K562 (cell line): ENCODE measurements around the gene ADM2. TPM values are rescaled to one million over a fixed set of nuclear protein-coding genes. Genes with fewer than 3 reads are reported as not detected.

Experiments
- ARID2 ChIP-seq: fragments of 450-650 bp; IDR thresholded peaks from 2 replicates; pipeline ENCODE4 v1.6.1; 2017; ENCODE audit warnings: antibody characterized with exemption, mild to moderate bottlenecking
- C11orf30 ChIP-seq: fragments of 450-650 bp; IDR thresholded peaks from 2 replicates; pipeline ENCODE4 v1.6.1; 2016; ENCODE audit warnings: low read depth, mild to moderate bottlenecking
- CTCF ChIP-seq, 3 experiments: IDR thresholded peaks in 2 of 3; conservative IDR thresholded peaks in 1 of 3; 2 replicates each; pipeline ENCODE4 v1.5.1; 2011 to 2012; ENCODE audit warnings: low read length in 3 of 3, mild to moderate bottlenecking in 3 of 3, control low read depth in 2 of 3, improper control_type of control experiment in 1 of 3, inconsistent platforms in 1 of 3, low read depth in 1 of 3, mixed read lengths in 1 of 3, moderate library complexity in 1 of 3; ENCODE audit not compliant: insufficient read depth in 2 of 3
- DACH1 ChIP-seq: fragments of 450-650 bp; IDR thresholded peaks from 2 replicates; pipeline ENCODE4 v1.6.1; 2018; ENCODE audit not compliant: partially characterized antibody
- FOSL1 ChIP-seq: fragments of 200-800 bp; sonication (Bioruptor generic); conservative IDR thresholded peaks from 2 replicates; pipeline ENCODE4 v1.6.1; 2016; ENCODE audit warnings: missing genetic modification characterization, missing compliant biosample characterization
- FOXP4 ChIP-seq: sonication (generic); formaldehyde crosslinking; IDR thresholded peaks from 2 replicates; pipeline ENCODE4 v1.8.0; 2022; ENCODE audit warnings: mild to moderate bottlenecking, missing genetic modification reagents, borderline replicate concordance
- ILK ChIP-seq: fragments of 450-650 bp; IDR thresholded peaks from 2 replicates; pipeline ENCODE4 v1.6.1; 2016; ENCODE audit warnings: missing genetic modification characterization, low read depth, mild to moderate bottlenecking, missing compliant biosample characterization, moderate library complexity, borderline replicate concordance
- MNT ChIP-seq, 2 experiments: fragments of 450-650 bp; conservative IDR thresholded peaks; 2 replicates each; pipeline ENCODE4 v1.6.1; 2017; ENCODE audit warnings: mild to moderate bottlenecking in 2 of 2, moderate library complexity in 2 of 2
- MXD1 ChIP-seq: fragments of 250-450 bp; sonication (Bioruptor Pico); IDR thresholded peaks from 2 replicates; pipeline ENCODE4 v1.8.0; 2021; ENCODE audit warnings: borderline replicate concordance, mild to moderate bottlenecking, moderate library complexity; ENCODE audit not compliant: poor library complexity, severe bottlenecking
- NCOR1 ChIP-seq: fragments of 450-650 bp; IDR thresholded peaks from 2 replicates; pipeline ENCODE4 v1.6.1; 2016; ENCODE audit warnings: mild to moderate bottlenecking, moderate library complexity
- NRF1 ChIP-seq, 2 experiments: fragments of 450-650 bp; IDR thresholded peaks in 1 of 2; conservative IDR thresholded peaks in 1 of 2; 2 replicates each; pipeline ENCODE4 v1.6.1; 2014; ENCODE audit warnings: mild to moderate bottlenecking in 2 of 2
- SMARCC2 ChIP-seq: fragments of 450-650 bp; IDR thresholded peaks from 2 replicates; pipeline ENCODE4 v1.6.1; 2017; ENCODE audit warnings: antibody characterized with exemption, moderate library complexity, mild to moderate bottlenecking, low read depth
- SRSF7 ChIP-seq: fragments of 200-400 bp; formaldehyde crosslinking; optimal IDR thresholded peaks from 2 replicates; pipeline ENCODE3; 2017; ENCODE audit warnings: mild to moderate bottlenecking, low read depth, low read length
- TAF7 ChIP-seq: fragments of 450-650 bp; IDR thresholded peaks from 2 replicates; pipeline ENCODE4 v1.6.1; 2016; ENCODE audit warnings: missing genetic modification characterization, missing compliant biosample characterization
- ZNF436 ChIP-seq: fragments of 250-450, 450-650 bp; sonication (Bioruptor Pico); formaldehyde crosslinking; IDR thresholded peaks from 2 replicates; pipeline ENCODE4 v1.7.0; 2020; ENCODE audit warnings: mild to moderate bottlenecking
- ZNF780A ChIP-seq: fragments of 250-450 bp; sonication (Bioruptor Pico); IDR thresholded peaks from 2 replicates; pipeline ENCODE4 v1.5.0; 2021; ENCODE audit warnings: mild to moderate bottlenecking
- polyA plus RNA-seq, 8 experiments: library from polyadenylated mRNA; depleted of rRNA in 4 of 8; stranded (reverse) in 5 of 8; unstranded in 3 of 8; fragments of >200 nt; fragmentation: Nextera tagmentation in 2 of 8; fragmentation: Illumina TruSeq in 1 of 8; extraction: Ambion mirVana in 2 of 8; extraction: Trizol in 1 of 8; gene quantifications; 2 replicates each; pipeline versions ENCODE4 v1.2.1 to v1.2.3, GENCODE V29; 2011 to 2014; ENCODE audit warnings: inconsistent platforms in 1 of 8, missing spikeins in 1 of 8
- total RNA-seq, 7 experiments: library from RNA; depleted of rRNA in 6 of 7; stranded (reverse); fragments of >200 nt in 6 of 7; fragmentation: Illumina TruSeq in 2 of 7; extraction: Trizol in 2 of 7; gene quantifications; 2 replicates each; pipeline versions ENCODE4 v1.2.1 to v1.2.3, GENCODE V29; 2011 to 2021; ENCODE audit warnings: low replicate concordance in 1 of 7

The ADM2 gene
- total and polyA plus RNA-seq, 9 of the 15 experiments (the other 6 are each of a cell fraction or from before 2014, with no cell fraction given), result 0.11 to 5.1 (median 0.38) TPM

- TF ChIP-seq CTCF (IDR thresholded peaks at IDR 0.05 in 2 of 3, conservative IDR thresholded peaks at IDR 0.05 in 1 of 3; ENCODE audit: insufficient read depth in 2 of 3, low read depth in 1 of 3, low read length in 3 of 3), result peak; percentile 30 to 44 (median 33); a peak in 5 of 6 replicates
- TF ChIP-seq SRSF7, result no peak
- no peak for TF ChIP-seq C11orf30
- TF ChIP-seq ILK (tag), result no peak
- TF ChIP-seq ZNF436, result no peak
- no peak for TF ChIP-seq NCOR1
- no peak for TF ChIP-seq MXD1 (CRISPR knock-in tag)
- no peak for TF ChIP-seq TAF7 (tag)
- no peak for TF ChIP-seq ARID2
- no peak for TF ChIP-seq FOXP4 (CRISPR knock-in tag)
- 0 out of 4 replicates have a peak, but pooled peaks of 1 of the 2 experiments have one; percentile 11 for TF ChIP-seq NRF1 (conservative IDR thresholded peaks at IDR 0.05 in 1 of 2, IDR thresholded peaks at IDR 0.05 in 1 of 2)
- TF ChIP-seq ZNF780A (CRISPR knock-in tag), result no peak
- no peak for TF ChIP-seq FOSL1 (tag)
- TF ChIP-seq SMARCC2, result no peak
- no peak for TF ChIP-seq MNT (conservative IDR thresholded peaks at IDR 0.05)
- TF ChIP-seq DACH1, result no peak
These were observed 24.7 kb upstream of the ADM2 start (continued) for GRCh38 chr22:50456466-50457234.
